PC-9 (cell line): ENCODE results near the gene ZNF710. TPM values are rescaled to one million over a fixed set of nuclear protein-coding genes. Genes with fewer than 3 reads are reported as not detected.

Experiments used
- BruUV-seq: library from RNA; stranded (reverse); fragments of 400-500 nt; replicated peaks from 2 replicates; lab custom pipeline; 2021; lab: Mats Ljungman, UMichigan
- CTCF ChIA-PET: fragments of 300-600 bp; sonication (Branson Sonifier 250); formaldehyde crosslinking; loops from one replicate; lab custom pipeline; 2022; ENCODE audit warnings: antibody characterized with exemption; lab: Charles Lee
- POLR2A ChIA-PET: fragments of 300-600 bp; sonication (Branson Sonifier 250); formaldehyde crosslinking; loops from one replicate; lab custom pipeline; 2022; ENCODE audit warnings: antibody characterized with exemption; ENCODE audit not compliant: unreplicated experiment; lab: Charles Lee
- DNase-seq, 2 experiments: peaks; one replicate each; pipeline versions ENCODE4 v3.0.0 to v3.0.0-alpha.2; 2015 to 2022; ENCODE audit warnings: mixed read lengths in 1 of 2
- H2AFZ ChIP-seq: fragments of 200-600 bp; sonication (generic); 2 replicates; pipeline ENCODE4 v1.8.1; 2017; ENCODE audit warnings: antibody characterized with exemption
- H3F3A ChIP-seq: fragments of 200-600 bp; sonication (generic); 2 replicates; pipeline ENCODE4 v1.8.1; 2017; ENCODE audit warnings: antibody characterized with exemption, mild to moderate bottlenecking, low read depth; ENCODE audit not compliant: insufficient read depth
- H3K27ac ChIP-seq: fragments of 200-600 bp; sonication (generic); 2 replicates; pipeline ENCODE4 v1.6.1; 2016; ENCODE audit warnings: mixed run types
- H3K27me3 ChIP-seq: fragments of 200-600 bp; sonication (generic); 2 replicates; pipeline ENCODE4 v1.6.1; 2016; ENCODE audit warnings: low read depth, mixed run types; ENCODE audit not compliant: insufficient read depth
- H3K36me3 ChIP-seq: fragments of 200-600 bp; sonication (generic); 2 replicates; pipeline ENCODE4 v1.6.1; 2016; ENCODE audit warnings: low read depth, mixed run types
- H3K4me1 ChIP-seq: fragments of 200-600 bp; sonication (generic); replicated peaks from 2 replicates; pipeline ENCODE4 v1.6.1; 2016; ENCODE audit warnings: mixed run types; ENCODE audit not compliant: insufficient read depth
- H3K4me2 ChIP-seq: fragments of 200-600 bp; sonication (generic); 2 replicates; pipeline ENCODE4 v1.6.1; 2017; ENCODE audit warnings: mixed run types
- H3K4me3 ChIP-seq: fragments of 200-600 bp; sonication (generic); 2 replicates; pipeline ENCODE4 v1.6.1; 2016; ENCODE audit warnings: mixed run types
- H3K79me2 ChIP-seq: fragments of 200-600 bp; sonication (generic); 2 replicates; pipeline ENCODE4 v1.6.1; 2017; ENCODE audit warnings: low read depth, mixed run types
- H3K9me2 ChIP-seq: fragments of 200-600 bp; sonication (generic); 2 replicates; pipeline ENCODE4 v1.8.1; 2017; ENCODE audit warnings: mild to moderate bottlenecking; ENCODE audit not compliant: insufficient read depth
- H3K9me3 ChIP-seq: fragments of 200-600 bp; sonication (generic); 2 replicates; pipeline ENCODE4 v1.8.1; 2016; ENCODE audit warnings: low read depth; ENCODE audit not compliant: insufficient read depth
- H4K20me1 ChIP-seq: fragments of 200-600 bp; sonication (generic); 2 replicates; pipeline ENCODE4 v1.8.1; 2017; ENCODE audit not compliant: insufficient read depth
- CTCF ChIP-seq: fragments of 200-600 bp; sonication (generic); conservative IDR thresholded peaks from 2 replicates; pipeline ENCODE4 v1.6.1; 2017; ENCODE audit warnings: mixed run types, antibody characterized with exemption, mild to moderate bottlenecking, moderate library complexity
- EZH2 ChIP-seq: fragments of 200-600 bp; sonication (generic); IDR thresholded peaks from 2 replicates; pipeline ENCODE4 v1.8.0; 2017; ENCODE audit warnings: antibody characterized with exemption, low read depth
- intact Hi-C: fragments of 100-400 bp; cut with micrococcal nuclease; formaldehyde crosslinking; loops from one replicate; pipeline ENCODE4 v1.10.0; 2022; ENCODE audit not compliant: unreplicated experiment
- total RNA-seq: library from RNA; stranded (reverse); gene quantifications from 2 replicates; pipeline ENCODE4 v1.2.3, GENCODE V29; 2021

ZNF710 gene
- total RNA-seq, 1 experiment from 2014 or later: 23.4 TPM

GRCh38 chr15:90058775-90059174 is 57.7 kb downstream of the ZNF710 start:
- POLR2A ChIA-PET: interaction anchor here (0.5 kb wide), 1 partner anchor 396 kb away, joined by 4 read pairs; no protein-coding TSS in a partner anchor
- intact Hi-C loops: no loop called here
- Histone ChIP-seq H4K20me1 (no peaks in the 10 kb centered on the region), H3K9me2 (no peaks in the 10 kb centered on the region), H2AFZ (no peak overlapping the region), H3K4me2 (no peak overlapping the region), H3K79me2 (no peaks in the 10 kb centered on the region), H3K4me1 (no peaks in the 10 kb centered on the region), H3K27me3 (no peaks in the 10 kb centered on the region), H3K9me3 (no peaks in the 10 kb centered on the region), H3F3A (no peaks in the 10 kb centered on the region), H3K36me3 (no peaks in the 10 kb centered on the region), H3K27ac (no peak overlapping the region), H3K4me3 (no peak overlapping the region)
- CTCF ChIA-PET: no interaction called here
- no peak for DNase-seq
- TF ChIP-seq EZH2 (no peak), CTCF (no peak)
- no TSS peak for BruUV-seq

- Histone ChIP-seq H3K79me2 (no peaks in the 10 kb centered on the region), H3K27me3 (no peaks in the 10 kb centered on the region), H3K9me3 (no peaks in the 10 kb centered on the region), H3K36me3 (no peaks in the 10 kb centered on the region), H3K4me3 (no peak overlapping the region), H4K20me1 (no peaks in the 10 kb centered on the region), H3K9me2 (no peaks in the 10 kb centered on the region), H3K27ac (no peak overlapping the region), H3K4me2 (no peak overlapping the region), H2AFZ (no peak overlapping the region), H3F3A (no peaks in the 10 kb centered on the region), H3K4me1 (no peaks in the 10 kb centered on the region)
- intact Hi-C loops: no loop called here
- DNase-seq: no peak
- no TSS peak for BruUV-seq
- POLR2A ChIA-PET: interaction anchor here (0.5 to 0.6 kb wide), 2 partner anchors 61 to 397 kb away, joined by 4 to 8 read pairs; no protein-coding TSS in a partner anchor
- CTCF ChIA-PET: no interaction called here
- TF ChIP-seq CTCF: no peak
- TF ChIP-seq EZH2: no peak
Observed at GRCh38 chr15:90059208-90059985, 58.3 kb downstream of the ZNF710 start.

- Histone ChIP-seq H3K79me2 (no peaks in the 10 kb centered on the region), H3K4me1 (no peaks in the 10 kb centered on the region), H3K36me3 (no peaks in the 10 kb centered on the region), H3K9me2 (no peaks in the 10 kb centered on the region), H3K4me3 (no peak overlapping the region), H4K20me1 (no peaks in the 10 kb centered on the region), H3K27ac (no peak overlapping the region), H3F3A (no peaks in the 10 kb centered on the region), H3K27me3 (no peaks in the 10 kb centered on the region), H3K9me3 (no peaks in the 10 kb centered on the region), H3K4me2 (no peak overlapping the region), H2AFZ (no peak overlapping the region)
- POLR2A ChIA-PET: no interaction called here
- intact Hi-C loops: no loop called here
- TF ChIP-seq CTCF: no peak
- TF ChIP-seq EZH2: no peak
- DNase-seq: no peak
- BruUV-seq: no TSS peak
- CTCF ChIA-PET: no interaction called here
Observed at GRCh38 chr15:90060797-90061196, 59.7 kb downstream of the ZNF710 start.
